Dedifferentiated amniotic fluid mesenchymal stem cell (primary cell): ENCODE data around the gene SLFNL1.

Experiments used
- DNase-seq: peaks from one replicate; pipeline ENCODE4 v3.0.0-alpha.2; 2016; ENCODE audit errors: extremely low spot score

The SLFNL1 gene

DNA sequence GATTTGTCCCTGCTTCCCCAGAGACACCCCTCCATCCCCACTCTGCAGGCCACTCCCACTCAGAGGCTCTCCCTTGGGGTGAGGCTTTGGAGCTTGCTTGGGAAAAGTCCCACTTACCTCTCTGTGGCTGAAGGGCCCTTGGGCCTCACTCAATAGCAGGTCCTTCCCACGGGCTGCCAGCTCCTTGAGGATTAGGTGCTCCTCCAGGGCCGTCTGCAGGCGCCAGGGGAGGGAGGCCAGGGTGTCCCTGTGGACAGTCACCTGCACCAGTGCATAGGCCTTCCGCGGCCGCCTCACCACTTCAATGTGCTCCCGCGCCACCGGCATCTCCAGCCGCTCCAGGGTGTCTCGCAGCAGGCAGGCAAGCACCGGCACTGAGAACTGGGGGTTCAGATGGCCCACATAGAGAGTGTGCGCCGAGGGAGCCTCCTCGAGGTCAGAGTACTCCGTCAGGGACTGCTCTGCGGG lies 1.4 kb downstream of the SLFNL1 start:
- DNase-seq, result no peak

DNA sequence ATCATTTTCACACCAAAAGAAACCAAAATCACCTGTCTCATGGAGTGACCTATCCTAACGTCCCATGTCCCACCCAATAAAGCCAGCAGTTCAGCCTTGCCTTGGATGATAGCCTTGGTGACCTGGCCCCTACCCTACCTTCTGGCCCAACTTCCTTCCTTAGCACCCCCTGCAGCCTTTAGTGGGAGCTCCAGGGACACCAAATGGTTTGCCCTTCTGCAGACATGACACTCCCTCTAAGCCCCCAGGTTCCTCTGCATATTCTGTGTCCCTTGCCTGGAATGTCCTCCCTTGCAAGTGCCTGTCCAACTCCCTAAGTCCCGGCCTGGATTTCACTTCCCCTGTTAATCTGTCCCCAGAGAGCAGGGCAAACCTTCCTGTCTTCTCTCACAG lies 2.2 kb downstream of the SLFNL1 start:
- DNase-seq, result no peak

DNA sequence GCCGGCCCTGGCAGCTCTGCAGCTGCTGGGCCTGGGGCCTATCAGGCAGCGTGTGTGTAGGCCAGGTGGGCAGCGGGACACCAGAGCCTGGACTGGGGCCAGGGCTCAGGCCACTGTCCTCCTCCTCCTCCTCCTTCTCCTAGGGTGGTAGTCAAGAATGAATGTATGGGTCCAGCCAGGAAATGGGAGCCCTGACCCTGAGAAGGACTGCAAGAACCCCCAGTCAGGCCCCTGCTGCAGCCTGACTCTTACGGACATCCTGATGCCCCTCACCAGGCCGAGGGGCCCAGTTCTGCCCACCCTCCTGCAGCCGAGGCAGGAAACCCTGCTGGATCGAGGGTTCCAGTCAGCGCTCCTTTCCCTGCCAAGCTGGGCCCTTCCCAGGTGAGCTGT lies 3.5 kb downstream of the SLFNL1 start:
- DNase-seq, result no peak

DNA sequence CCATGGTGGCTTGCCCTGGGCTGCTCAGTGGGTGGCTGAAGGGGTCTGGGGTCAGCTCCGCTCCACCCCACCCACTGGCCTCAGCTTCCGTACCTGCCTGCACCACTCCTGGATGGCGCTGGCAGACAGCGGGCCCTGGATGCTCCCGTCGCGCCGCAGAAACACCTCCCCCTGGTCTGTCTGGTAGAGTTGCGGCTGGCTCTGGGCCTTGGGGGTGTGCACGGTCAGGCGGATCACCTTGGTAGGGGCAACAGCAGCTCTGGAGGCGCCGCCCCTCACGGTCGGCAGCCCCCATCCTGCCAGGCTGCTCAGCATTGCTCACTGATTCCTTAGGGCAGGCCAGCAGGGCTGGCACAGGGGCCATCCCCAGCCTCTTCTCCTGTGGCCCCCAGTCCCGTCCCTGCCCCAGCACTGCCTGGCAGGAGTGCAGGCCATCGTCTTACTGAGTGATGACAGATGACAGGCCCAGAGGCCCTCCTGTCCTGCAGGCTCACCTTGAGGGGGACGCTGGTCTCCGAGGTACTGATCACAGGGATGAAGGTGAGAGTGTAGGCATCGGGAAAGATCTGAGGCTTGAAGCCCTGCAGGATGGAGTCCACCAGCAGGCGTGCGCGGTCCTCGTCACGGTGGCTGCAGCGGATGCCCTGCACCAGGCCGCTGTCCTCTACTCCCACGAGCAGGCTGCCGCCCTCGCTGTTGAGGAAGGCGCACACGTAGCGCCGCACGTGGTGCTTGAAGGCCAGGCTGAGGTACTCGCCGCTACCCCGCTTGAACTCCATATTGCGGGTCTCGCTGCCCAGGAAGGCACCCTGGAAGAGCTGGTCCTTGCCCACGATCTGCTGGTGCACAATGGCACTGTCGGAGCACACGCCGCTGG lies 4.1 kb downstream of the SLFNL1 start:
- DNase-seq, result no peak

DNA sequence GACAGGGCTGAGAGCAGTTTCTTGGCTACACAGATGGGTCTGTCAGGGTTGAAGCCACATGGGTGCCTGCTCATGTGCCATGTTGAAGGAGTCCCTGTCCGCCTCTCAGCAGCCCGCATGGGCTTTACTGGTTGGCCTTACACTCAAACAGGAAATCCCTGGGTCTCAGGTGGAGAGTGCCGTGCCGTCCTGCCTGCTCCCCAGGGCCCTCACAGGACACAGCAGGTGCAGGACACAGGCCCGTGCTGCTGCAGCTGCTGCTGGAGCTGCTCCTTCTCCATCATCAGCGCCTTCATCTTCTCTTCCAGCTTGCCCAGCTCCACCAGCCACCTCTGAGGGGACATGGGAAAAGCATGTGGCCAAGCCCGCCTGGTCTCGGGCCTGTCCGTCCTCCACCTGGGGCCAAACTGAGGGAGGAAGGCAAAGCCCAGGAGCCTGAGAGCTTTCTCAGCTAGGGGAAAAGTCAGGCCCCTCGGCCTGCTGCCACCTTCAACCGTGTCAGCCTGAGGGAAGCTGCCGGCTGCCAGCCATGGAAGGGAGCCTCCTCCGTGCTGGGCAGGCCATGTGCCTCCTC lies 5.5 kb downstream of the SLFNL1 start:
- no peak for DNase-seq

DNA sequence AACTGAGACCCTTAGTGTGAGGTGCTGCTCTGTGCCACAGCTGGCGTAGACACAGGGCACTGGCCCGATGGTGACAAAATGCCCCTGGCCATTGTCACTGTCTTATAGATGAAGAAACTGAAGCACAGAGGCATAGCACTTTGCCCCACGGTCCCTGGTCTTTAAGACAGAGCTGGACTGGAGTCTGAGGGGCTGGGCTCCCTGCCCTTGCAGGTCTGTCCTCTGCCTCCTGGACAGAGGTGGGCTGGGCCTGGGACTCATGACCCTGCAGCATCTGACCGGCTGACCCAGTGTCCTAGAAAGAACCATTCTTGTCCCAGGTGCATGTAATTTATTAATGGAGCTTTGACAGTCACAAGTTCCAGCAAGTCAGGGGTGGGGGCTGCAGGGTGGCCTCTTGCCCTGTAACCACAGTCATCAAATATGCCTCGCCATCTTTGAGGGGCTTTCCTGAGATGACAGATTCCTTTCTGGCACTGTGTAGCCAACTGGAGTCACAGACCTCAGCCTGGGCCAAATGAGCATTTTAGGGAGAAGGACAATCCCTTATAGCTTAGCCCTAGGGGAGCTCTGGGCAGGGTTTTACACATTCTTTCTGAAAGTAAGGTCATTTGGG lies 6.1 kb downstream of the SLFNL1 start:
- DNase-seq, result no peak

DNA sequence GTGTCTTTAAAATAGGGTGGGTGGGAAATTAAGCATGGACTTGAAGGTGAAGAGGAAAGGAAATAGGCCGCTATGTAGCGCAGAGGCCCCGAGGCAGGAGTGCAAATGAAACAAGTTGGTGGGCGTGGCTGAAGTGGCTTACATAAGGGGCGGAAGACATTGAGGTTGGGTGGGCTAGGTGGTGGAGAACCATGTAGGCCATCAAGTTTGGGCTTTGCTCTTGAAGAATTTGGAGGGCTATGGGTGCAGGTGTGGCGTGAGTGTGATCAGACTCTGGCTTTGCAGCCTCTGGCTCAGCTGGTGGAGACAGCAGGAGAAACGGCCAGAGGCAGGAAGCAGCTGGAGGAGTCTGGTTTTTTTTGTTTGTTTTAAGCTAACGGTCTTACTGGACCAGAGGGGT lies 6.7 kb downstream of the SLFNL1 start:
- no peak for DNase-seq

DNA sequence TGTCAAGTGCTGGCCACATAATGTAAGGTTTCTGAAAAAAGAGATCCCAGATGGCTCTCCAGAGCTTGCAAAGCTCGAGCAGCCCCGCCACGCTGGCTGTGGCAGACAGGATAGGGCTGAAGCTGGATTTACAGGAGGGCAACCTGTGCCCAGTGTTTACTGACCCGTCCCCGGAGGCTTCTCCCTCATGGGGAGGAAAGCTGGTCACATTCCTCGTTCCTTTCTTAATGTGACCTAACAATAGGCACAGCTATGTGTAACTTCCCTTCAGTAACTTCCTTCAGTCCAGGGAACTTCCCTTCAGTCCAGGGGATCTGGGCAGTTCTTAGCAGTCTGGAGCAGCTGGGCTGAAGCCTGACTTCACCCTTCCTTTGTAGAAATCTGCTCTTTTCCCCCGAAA lies 7.7 kb downstream of the SLFNL1 start:
- DNase-seq, result no peak

DNA sequence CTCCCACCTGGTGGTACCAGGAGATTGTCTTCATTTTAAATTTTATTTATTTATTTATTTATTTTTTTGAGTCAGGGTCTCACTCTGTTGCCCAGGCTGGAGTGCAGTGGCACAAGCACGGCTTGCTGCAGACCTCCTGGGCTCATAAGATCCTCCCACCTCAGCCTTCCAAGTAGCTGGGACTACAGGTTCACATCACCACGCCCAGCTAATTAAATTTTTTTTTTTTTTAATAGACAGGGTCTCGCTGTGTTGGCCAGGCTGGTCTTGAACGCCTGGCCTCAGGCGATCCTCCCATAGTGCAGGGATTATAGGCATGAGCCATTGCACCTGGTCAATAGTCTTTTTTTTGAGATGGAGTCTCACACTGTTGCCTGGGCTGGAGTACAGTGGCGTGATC lies 8.5 kb downstream of the SLFNL1 start:
- DNase-seq, result no peak

DNA sequence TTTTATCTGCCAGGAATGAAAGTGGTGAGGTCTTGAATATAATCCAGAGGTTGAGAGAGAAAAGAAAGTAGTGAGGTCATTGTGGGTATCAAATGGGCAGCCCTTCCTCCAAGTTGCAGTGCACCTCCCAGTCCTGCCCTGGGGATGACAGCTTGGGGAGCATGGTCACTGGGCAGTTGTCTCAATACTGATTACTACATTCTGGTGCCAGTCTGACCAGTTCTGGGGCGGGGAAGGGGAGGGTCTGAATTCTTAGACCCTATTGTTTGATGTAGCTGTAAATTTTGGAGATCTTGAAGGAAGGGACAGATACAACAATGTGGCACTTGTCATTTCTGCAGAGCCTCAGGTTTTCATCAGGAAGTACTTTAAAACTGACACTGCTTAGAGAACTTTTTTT lies 11.2 kb downstream of the SLFNL1 start:
- DNase-seq, result no peak

DNA sequence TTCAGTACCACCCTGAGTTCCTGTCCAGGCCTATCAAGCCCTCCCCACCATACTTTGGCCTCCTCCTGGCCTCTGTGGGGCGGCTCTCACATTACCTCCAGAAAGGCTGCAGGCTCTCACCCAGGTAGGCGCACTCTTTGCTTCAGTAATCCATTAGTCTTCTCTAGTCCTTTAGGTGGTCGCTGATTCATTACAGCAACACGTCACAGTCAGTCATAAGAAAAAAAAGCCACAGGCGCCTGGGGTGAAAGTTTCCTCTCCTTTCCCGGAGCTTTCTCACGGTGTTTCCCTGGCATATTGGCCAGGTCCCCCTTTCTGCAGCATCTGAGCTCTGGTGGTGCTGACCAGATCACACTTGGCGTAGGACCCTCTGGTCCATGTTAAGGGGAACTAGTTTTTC lies 12.1 kb downstream of the SLFNL1 start:
- no peak for DNase-seq

DNA sequence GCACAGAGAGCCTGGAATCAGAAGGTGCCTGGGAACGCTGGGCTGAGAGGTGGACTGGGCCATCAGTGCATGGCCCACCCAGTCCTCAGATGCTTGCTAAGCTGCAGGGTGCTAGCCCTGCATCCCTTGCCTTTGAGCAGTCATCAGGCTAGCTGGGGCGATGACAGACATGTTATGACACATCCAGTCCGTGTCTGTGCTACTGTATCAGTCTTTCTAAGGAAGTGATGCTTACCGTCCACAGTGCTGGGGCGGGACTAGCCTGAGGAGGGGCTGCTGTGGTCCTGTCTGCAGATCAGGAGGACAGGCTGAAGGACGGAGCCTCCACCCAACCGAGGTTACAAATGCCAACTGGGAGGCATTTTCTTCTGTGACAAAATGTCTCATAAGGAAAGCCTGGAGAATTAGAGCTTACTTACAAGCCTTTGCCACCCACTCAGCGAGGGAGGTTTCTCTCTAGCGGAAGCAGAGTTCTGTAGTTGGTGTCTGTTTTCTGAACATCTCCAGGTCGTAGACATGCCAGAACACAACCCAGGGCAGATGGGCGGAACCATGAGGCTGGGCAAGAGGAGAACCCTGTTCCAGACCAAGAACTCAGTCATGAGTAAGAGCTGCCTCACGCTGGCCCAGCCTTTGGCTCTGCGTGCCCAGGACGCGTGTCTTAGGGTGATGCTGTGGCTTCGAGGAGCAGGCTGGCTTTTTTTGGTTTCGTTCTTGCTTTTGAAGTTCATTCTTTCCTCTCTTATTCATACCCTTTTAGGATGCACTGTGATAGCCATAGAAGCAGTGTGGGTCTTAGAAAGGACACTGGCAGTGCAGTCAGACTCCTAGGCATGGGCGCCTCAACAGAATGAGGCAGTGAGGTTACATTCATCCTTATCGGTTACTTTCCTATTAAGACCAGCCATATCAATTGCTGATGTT lies 14.3 kb downstream of the SLFNL1 start:
- DNase-seq, result no peak

DNA sequence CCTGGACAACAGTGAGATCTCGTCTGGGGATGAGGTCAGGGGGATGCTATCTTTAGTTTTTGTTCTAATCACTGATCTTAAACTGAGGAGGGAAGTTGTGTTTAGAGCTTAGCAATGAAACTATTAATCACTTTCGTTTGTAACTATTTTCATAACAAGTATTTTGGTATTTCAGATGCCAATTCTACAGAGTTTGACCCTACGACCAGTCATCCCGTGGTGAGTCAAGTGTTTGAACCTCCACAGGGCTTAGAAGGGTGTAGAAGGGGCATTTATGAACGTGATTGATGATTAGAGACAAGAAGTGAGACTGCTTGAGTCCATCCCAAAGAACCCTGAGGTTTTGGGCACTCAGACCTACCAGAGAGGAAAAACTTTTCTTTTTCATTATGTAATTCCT lies 15.6 kb downstream of the SLFNL1 start:
- no peak for DNase-seq

DNA sequence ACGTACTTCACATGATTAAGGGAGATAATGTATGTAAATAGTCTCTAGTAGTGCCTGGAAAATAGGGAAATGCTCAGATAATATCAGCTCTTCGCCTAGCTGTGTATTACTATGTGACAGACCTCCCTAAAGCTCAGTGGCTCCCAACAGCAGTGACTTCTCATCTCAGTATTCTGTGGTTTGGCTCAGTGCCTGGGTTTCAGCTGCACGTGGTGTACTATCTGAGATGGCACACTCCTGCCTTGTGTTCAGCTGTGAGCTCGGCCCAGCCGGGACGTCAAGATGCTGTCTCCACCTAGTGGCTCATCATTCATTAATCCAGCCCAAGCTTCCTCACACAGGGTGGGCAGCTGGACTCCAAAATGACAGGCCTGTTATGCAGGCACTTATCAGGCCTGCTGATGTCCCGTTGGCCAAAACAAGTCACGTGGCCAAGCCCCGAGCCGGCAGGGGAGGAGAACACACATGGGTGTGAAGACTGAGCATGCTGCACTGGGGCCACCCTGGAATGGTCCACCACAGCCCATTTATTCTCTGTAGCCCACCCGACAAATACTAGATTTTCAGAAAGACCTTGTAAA lies 17.8 kb downstream of the SLFNL1 start:
- peak; percentile 97 for DNase-seq

DNA sequence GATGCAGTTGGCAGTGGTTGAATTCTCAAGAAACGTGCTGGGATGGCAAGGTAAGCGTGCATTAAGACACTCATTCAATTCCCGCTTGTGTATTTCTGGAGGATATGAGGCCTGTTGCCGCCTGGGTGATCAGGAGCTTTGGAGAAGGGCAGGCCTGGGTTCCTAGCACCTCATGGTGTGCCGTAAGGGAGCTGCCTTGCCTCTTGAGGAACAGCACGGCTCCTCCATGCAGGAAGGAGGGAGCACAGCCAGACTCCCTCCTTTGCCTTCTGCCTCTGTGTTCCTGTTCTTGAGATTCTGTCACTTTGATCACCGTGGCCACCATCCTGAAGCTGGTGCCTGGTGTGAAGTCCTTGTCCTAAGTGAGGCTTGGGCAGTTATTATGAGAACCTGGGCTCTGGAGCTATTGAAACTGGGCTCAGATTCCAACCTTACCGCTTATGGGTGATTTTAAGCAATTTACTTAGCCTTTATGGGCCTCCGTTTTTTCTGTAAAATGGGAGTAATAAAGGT lies 18.3 kb downstream of the SLFNL1 start:
- no peak for DNase-seq

DNA sequence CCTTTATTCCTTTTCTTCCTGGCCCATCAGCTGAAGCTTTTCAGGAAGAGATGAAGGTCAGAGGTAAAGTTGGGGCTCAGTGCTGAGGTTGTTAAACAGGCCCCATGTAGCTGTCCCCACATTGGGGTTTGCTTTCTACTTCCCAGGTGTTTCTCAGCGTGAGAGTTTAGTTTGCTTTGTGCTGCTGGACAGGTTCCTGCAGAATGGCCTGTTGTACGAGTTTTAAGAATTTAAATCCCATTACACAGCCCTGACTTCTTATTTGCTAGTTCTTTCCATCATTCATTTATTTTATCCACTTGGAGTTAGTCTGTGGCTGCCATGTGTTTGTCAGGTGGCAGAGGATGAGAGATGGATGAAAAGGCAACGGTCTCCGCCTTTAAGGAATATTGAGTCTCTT lies 22.9 kb downstream of the SLFNL1 start:
- no peak for DNase-seq

DNA sequence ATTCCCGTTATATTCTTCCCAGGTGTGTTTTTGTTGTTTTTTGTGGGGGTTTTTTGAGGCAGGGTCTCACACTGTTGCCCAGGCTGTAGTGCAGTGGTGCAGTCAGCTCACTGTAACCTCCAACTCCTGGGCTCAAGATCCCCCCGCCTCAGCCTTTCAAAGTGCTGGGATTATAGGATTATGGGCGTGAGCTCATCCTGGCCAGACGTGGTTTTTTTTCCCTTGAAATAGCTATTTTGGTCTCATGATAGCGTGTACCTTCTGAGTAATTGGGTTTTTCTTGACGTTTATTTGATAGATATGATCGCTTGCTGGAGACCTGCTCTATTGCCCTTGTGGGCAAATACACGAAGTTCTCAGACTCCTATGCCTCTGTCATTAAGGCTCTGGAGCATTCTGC lies 24.4 kb downstream of the SLFNL1 start:
- DNase-seq, result no peak

DNA sequence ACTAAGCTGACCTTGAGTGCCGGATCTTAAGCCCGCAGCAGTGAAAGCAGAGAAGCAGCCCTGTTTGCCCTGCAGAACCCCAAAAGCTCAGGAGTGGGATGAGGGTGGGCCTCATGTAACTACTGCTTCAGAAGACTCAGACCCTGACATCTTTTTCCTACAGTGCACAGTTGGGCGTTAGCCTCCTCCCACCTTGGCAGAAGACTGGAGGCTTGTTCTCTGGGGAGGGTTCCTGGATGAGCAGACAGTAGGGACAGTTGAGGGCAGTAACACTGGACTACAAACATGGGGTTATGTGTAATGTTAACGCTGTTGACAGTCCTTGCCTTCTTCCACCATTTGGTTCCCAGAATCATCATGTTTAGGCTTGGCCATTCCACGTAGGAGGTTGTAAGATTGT lies 32.5 kb downstream of the SLFNL1 start:
- DNase-seq, result no peak

DNA sequence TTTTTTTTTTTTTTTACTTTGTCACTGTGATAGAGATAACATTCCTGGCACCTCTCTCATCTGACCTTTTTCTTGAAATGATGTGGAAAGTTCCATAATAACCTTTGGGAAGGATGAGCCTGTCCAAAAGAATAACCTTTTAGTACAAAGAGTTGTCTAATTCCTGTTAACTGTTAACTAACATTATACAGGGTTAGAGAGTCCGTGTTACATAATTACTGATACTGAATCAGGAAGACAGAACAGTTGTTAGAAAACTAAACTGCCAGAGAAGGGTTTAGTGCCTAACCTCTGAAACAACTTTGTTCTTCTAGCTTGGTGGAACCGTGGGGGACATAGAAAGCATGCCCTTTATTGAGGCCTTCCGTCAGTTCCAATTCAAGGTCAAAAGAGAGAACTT lies 33.2 kb downstream of the SLFNL1 start:
- no peak for DNase-seq

DNA sequence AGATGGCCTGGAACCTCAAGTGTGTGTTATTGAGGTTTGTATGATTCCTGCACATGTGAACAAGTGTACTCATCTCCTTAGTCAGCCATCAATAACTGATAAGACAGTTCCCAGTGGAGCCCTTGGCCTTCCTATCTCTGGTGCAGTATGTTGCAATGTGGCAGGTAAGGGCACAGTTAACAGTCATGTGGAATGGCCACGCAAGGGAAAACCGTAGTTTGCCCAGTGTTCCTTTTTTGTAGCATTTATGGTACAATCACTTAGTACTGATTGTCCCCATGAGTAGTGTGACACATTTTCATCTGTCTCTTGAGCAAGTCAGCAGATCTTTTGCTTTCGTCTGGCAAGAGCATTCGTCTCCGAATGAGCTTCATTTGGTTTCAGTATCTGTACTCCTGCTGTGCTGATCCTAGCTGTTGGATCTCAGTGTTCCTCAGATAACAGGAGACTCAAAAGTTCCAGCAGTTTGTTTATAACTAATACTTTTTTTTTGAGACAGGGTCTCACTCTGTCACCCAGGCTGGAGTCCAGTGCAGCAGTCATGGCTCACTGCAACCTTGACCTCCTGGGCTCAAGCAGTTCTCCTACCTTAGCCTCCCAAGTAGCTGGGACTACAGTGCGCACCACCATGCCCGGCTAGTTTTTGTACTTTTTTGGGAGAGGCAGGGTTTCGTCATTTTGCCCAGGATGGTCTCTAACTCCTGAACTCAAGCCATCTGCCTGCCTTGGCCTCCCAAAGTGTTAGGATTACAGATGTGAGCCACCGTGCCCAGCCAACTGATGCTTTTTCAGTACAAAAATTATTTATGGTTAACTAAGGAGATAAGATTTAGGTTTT lies 33.9 kb downstream of the SLFNL1 start:
- DNase-seq, result no peak

DNA sequence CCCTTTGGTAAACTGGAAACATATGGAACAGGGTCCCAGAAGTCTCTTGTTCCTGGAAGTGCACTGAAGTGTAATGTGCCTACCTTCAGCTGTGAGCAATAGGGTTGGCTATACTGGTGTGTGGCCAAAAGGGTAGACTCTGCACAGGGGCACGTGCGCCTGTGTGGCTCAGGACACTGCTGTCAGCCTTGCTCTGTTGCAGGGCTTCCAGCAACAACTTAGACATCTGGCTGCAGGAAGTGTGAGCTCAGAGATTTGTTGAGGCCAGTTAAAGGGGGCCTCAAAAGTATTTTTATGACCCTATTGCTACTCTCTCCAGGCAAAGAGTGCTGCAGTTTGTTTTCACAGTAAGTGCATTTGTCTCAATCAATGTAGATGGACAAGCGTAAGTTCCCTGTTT lies 34.6 kb downstream of the SLFNL1 start:
- no peak for DNase-seq
